Endothelial cell of umbilical vein (primary cell): ENCODE data around the gene NXT1. TPM values are rescaled to one million over a fixed set of nuclear protein-coding genes. Genes with fewer than 3 reads are reported as not detected.

Experiments used
- BruUV-seq: library from RNA; stranded (reverse); fragments of 400-500 nt; replicated peaks from 2 replicates; lab custom pipeline; 2021; lab: Mats Ljungman, UMichigan
- CTCF ChIA-PET: fragments of 300-600, 350-600 bp; sonication (Branson Sonifier 250); formaldehyde crosslinking; loops from one replicate; lab custom pipeline; 2021; ENCODE audit warnings: antibody characterized with exemption, inconsistent platforms; lab: Charles Lee
- POLR2A ChIA-PET: fragments of 300-600, 350-600 bp; sonication (Branson Sonifier 250); formaldehyde crosslinking; loops from one replicate; lab custom pipeline; 2021; ENCODE audit warnings: antibody characterized with exemption, inconsistent platforms; lab: Charles Lee
- DNase-seq: peaks from one replicate; pipeline ENCODE4 v3.0.0-alpha.2; 2011; ENCODE audit warnings: low read depth, low spot score
- FAIRE-seq: peaks from 2 replicates; lab custom pipeline; 2011; peaks lifted over from hg19 to GRCh38; lab: Jason Lieb, UNC
- H2AFZ ChIP-seq: 2 replicates; pipeline ENCODE4 v1.6.0; 2012; ENCODE audit warnings: low read depth, low read length, control low read depth, inconsistent platforms
- H3K27ac ChIP-seq: 2 replicates; pipeline ENCODE4 v1.5.1; 2011; ENCODE audit warnings: low read depth, mild to moderate bottlenecking, control low read depth, low read length, moderate library complexity; ENCODE audit not compliant: insufficient read depth
- H3K27me3 ChIP-seq, 2 experiments: 2 replicates each; pipeline versions ENCODE4 v1.6.0 to v1.6.1; 2011; ENCODE audit warnings: low read length in 2 of 2, mixed read lengths in 1 of 2; ENCODE audit not compliant: control insufficient read depth in 2 of 2, insufficient read depth in 2 of 2
- H3K36me3 ChIP-seq, 2 experiments: 2 replicates in 1 of 2; 3 replicates in 1 of 2; pipeline ENCODE4 v1.5.1; 2011; ENCODE audit warnings: low read length in 2 of 2, mild to moderate bottlenecking in 1 of 2, moderate library complexity in 1 of 2; ENCODE audit not compliant: control insufficient read depth in 2 of 2, insufficient read depth in 2 of 2; ENCODE audit errors: extremely low read depth in 1 of 2
- H3K4me1 ChIP-seq: 3 replicates; pipeline ENCODE4 v1.5.1; 2011; ENCODE audit warnings: mild to moderate bottlenecking, low read length; ENCODE audit not compliant: control insufficient read depth, insufficient read depth; ENCODE audit errors: extremely low read depth
- H3K4me2 ChIP-seq: 2 replicates; pipeline ENCODE4 v1.6.1; 2011; ENCODE audit warnings: low read length, control low read depth, mixed read lengths; ENCODE audit not compliant: insufficient read depth
- H3K4me3 ChIP-seq, 3 experiments: fragments of 200-600 bp in 1 of 3; sonication (generic), shearing (Covaris generic) in 1 of 3; replicated peaks in 1 of 3; 2 replicates each; pipeline ENCODE4 v1.5.1; 2011 to 2016; ENCODE audit warnings: control low read depth in 3 of 3, low read length in 3 of 3, mild to moderate bottlenecking in 2 of 3, inconsistent platforms in 1 of 3, low read depth in 1 of 3, moderate library complexity in 1 of 3; ENCODE audit not compliant: insufficient read depth in 1 of 3
- H3K79me2 ChIP-seq: 2 replicates; pipeline ENCODE4 v1.6.0; 2012; ENCODE audit warnings: low read length, inconsistent platforms; ENCODE audit not compliant: control insufficient read depth, insufficient read depth
- H3K9ac ChIP-seq: replicated peaks from 2 replicates; pipeline ENCODE3; 2011; ENCODE audit warnings: low read length, control low read depth; ENCODE audit not compliant: insufficient read depth; ENCODE audit errors: extremely low read depth
- H3K9me1 ChIP-seq: replicated peaks from 3 replicates; pipeline ENCODE4 v1.6.0; 2011; ENCODE audit warnings: mild to moderate bottlenecking, low read length; ENCODE audit not compliant: control insufficient read depth, insufficient read depth; ENCODE audit errors: extremely low read depth
- H3K9me3 ChIP-seq: replicated peaks from 2 replicates; pipeline ENCODE4 v1.5.1; 2012; ENCODE audit warnings: low read length, inconsistent platforms; ENCODE audit not compliant: control insufficient read depth, insufficient read depth
- H4K20me1 ChIP-seq: replicated peaks from 2 replicates; pipeline ENCODE3; 2011; ENCODE audit warnings: mild to moderate bottlenecking, low read length; ENCODE audit not compliant: control insufficient read depth, insufficient read depth; ENCODE audit errors: extremely low read depth
- EZH2 ChIP-seq: IDR thresholded peaks from 2 replicates; pipeline ENCODE4 v1.6.1; 2012; ENCODE audit warnings: borderline replicate concordance, low read depth, mild to moderate bottlenecking, moderate library complexity, low read length, inconsistent platforms; ENCODE audit not compliant: severe bottlenecking
- FOS ChIP-seq: IDR thresholded peaks from 2 replicates; pipeline ENCODE4 v1.6.1; 2011; ENCODE audit warnings: mild to moderate bottlenecking, low read length, moderate library complexity, borderline replicate concordance; ENCODE audit not compliant: insufficient read depth
- GATA2 ChIP-seq: IDR thresholded peaks from 2 replicates; pipeline ENCODE4 v1.7.0; 2011; ENCODE audit warnings: low read depth, mild to moderate bottlenecking, moderate library complexity, mixed read lengths, low read length; ENCODE audit not compliant: insufficient read length, insufficient read depth
- JUN ChIP-seq: IDR thresholded peaks from 2 replicates; pipeline ENCODE4 v1.6.1; 2011; ENCODE audit warnings: borderline replicate concordance, low read depth; ENCODE audit not compliant: insufficient read length, insufficient read depth
- MYC ChIP-seq: IDR thresholded peaks from one replicate; pipeline ENCODE4 v1.6.1; 2011; ENCODE audit warnings: mild to moderate bottlenecking, low read depth, low read length
- POLR2A ChIP-seq: IDR thresholded peaks from 2 replicates; pipeline ENCODE4 v1.6.1; 2012; ENCODE audit warnings: low read depth, mild to moderate bottlenecking, control low read depth, low read length
- POLR2AphosphoS5 ChIP-seq: IDR thresholded peaks from 2 replicates; pipeline ENCODE4 v1.6.1; 2012; ENCODE audit warnings: low read depth, mild to moderate bottlenecking, control low read depth, low read length, moderate library complexity; ENCODE audit not compliant: insufficient read depth
- dilution Hi-C: fragments of 300-500 bp; cut with MboI; formaldehyde crosslinking; loops from one replicate; pipeline ENCODE4 v1.15.0; 2019; ENCODE audit warnings: low sequenced_read_pairs; ENCODE audit not compliant: extremely low pct_ligation_motif_present
- intact Hi-C: fragments of 100-400 bp; cut with micrococcal nuclease; formaldehyde crosslinking; loops from one replicate; pipeline ENCODE4 v1.10.0; 2022
- polyA plus RNA-seq, 4 experiments: library from polyadenylated mRNA; depleted of rRNA in 3 of 4; stranded (reverse) in 3 of 4; unstranded in 1 of 4; fragments of >200 nt; gene quantifications; 2 replicates each; pipeline versions ENCODE4 v1.2.1 to v1.2.3, GENCODE V29; 2011 to 2012; ENCODE audit warnings: missing spikeins in 1 of 4
- total RNA-seq: library from RNA; stranded (reverse); gene quantifications from 2 replicates; pipeline ENCODE4 v1.2.3, GENCODE V29; 2021
- TF ChIP-seq, protein P1 (sequence below): IDR thresholded peaks from 2 replicates; pipeline ENCODE4 v1.6.1; 2011; ENCODE audit not compliant: insufficient read depth, insufficient read length
- TF ChIP-seq, protein P2 (sequence below), 2 donors: IDR thresholded peaks; 1 replicate in 1 of 2; 2 replicates in 1 of 2; pipeline ENCODE4 v1.5.1; 2011; ENCODE audit warnings: low read length in 2 of 2, mild to moderate bottlenecking in 2 of 2, moderate library complexity in 2 of 2, control low read depth in 1 of 2, inconsistent platforms in 1 of 2, low read depth in 1 of 2; ENCODE audit not compliant: insufficient read depth in 1 of 2; ENCODE audit errors: extremely low read depth in 1 of 2

Gene NXT1
- total and polyA plus RNA-seq, 2 donors (not counting 3 experiments of a cell fraction or from before 2014, with no cell fraction given) = 27.1 to 39.2 TPM

DNA sequence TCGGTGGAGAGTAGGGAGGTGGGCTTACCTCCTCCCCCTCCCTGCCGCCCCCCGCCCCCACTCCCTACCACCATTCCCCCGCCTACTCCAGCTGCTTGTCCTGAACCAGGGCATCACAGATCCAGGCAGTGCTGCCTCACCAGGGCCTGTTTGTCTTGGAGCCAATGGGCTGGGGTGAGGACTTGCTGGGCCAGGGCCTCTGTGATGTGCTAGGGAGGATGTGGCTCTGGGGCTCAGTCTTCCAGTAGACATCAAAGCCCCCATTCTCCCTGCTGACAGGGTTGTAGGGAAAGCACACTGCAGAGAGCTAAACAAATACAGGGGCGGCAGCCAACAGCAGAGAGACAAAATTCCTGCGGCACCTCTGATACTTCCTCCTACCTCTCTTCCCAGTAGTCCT is 48.2 kb upstream of the NXT1 start:
- no peak overlapping the region for H3K27ac ChIP-seq
- FAIRE-seq (no peak), DNase-seq (no peak)
- no peak overlapping the region for H2AFZ ChIP-seq
- no peaks in the 10 kb centered on the region for H4K20me1 ChIP-seq
- intact Hi-C loops (no loop called here), dilution Hi-C loops (no loop called here)
- ChIA-PET POLR2A (no interaction called here), CTCF (interaction anchor here (1.8 kb wide), 1 partner anchor 57 kb away, joined by 5 read pairs; no protein-coding TSS in a partner anchor)
- no peaks in the 10 kb centered on the region for H3K4me1 ChIP-seq
- H3K27me3 ChIP-seq = peaks cover 0 to 3% of the 10 kb centered on the region in 2 experiments
- H3K9me1 ChIP-seq = no peaks in the 10 kb centered on the region
- H3K4me2 ChIP-seq = no peak overlapping the region
- TF ChIP-seq EZH2 (no peak), GATA2 (no peak), POLR2A (no peak), POLR2AphosphoS5 (no peak)
- no peaks in the 10 kb centered on the region for H3K9me3 ChIP-seq
- no peak overlapping the region for H3K9ac ChIP-seq
- no TSS peak for BruUV-seq
- H3K79me2 ChIP-seq = no peaks in the 10 kb centered on the region
- no peaks in the 10 kb centered on the region for H3K36me3 ChIP-seq
- H3K4me3 ChIP-seq = no peak overlapping the region

DNA sequence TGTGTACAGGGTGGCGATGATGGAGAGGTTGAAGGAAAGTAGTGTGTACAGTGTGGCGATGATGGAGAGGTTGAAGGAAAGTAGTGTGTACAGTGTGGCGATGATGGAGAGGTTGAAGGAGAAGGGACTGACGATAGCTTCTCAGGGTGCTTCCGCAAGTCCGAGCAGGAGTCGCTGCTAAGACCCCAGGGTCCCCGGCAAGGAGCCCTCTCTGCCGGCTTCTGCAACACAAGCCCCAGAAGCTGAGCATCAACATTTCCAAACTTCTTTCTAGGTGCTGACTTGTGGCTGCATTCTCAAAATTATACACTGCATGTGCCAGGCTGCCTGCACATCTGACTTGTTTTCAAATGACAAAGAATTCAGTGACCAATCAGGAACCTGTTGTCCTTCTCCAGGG is 47.8 kb upstream of the NXT1 start:
- Histone ChIP-seq H2AFZ (no peak overlapping the region), H3K79me2 (no peaks in the 10 kb centered on the region), H3K9me3 (no peaks in the 10 kb centered on the region), H3K9ac (no peak overlapping the region), H3K4me1 (no peaks in the 10 kb centered on the region), H3K4me2 (no peak overlapping the region), H3K36me3 (no peaks in the 10 kb centered on the region), H3K9me1 (no peaks in the 10 kb centered on the region), H3K27ac (no peak overlapping the region), H3K4me3 (no peak overlapping the region), H3K27me3 (peaks cover 0 to 3% of the 10 kb centered on the region in 2 experiments), H4K20me1 (no peaks in the 10 kb centered on the region)
- TF ChIP-seq EZH2 (no peak), FOS (no peak), GATA2 (no peak), MYC (no peak), POLR2A (no peak), POLR2AphosphoS5 (no peak), JUN (no peak)
- TF ChIP-seq, protein P1, sequence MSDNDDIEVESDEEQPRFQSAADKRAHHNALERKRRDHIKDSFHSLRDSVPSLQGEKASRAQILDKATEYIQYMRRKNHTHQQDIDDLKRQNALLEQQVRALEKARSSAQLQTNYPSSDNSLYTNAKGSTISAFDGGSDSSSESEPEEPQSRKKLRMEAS = no peak
- TF ChIP-seq, protein P2, sequence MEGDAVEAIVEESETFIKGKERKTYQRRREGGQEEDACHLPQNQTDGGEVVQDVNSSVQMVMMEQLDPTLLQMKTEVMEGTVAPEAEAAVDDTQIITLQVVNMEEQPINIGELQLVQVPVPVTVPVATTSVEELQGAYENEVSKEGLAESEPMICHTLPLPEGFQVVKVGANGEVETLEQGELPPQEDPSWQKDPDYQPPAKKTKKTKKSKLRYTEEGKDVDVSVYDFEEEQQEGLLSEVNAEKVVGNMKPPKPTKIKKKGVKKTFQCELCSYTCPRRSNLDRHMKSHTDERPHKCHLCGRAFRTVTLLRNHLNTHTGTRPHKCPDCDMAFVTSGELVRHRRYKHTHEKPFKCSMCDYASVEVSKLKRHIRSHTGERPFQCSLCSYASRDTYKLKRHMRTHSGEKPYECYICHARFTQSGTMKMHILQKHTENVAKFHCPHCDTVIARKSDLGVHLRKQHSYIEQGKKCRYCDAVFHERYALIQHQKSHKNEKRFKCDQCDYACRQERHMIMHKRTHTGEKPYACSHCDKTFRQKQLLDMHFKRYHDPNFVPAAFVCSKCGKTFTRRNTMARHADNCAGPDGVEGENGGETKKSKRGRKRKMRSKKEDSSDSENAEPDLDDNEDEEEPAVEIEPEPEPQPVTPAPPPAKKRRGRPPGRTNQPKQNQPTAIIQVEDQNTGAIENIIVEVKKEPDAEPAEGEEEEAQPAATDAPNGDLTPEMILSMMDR (IDR thresholded peaks at IDR 0.05; ENCODE audit: extremely low read depth in 1 of 2, insufficient read depth in 1 of 2, low read depth in 1 of 2, low read length in 2 of 2) = no peak
- BruUV-seq = no TSS peak
- FAIRE-seq (no peak), DNase-seq (no peak)
- ChIA-PET CTCF (interaction anchor here (0.7 to 1.8 kb wide), 2 partner anchors 57 to 66 kb away, joined by 3 to 5 read pairs; no protein-coding TSS in a partner anchor), POLR2A (no interaction called here)
- dilution Hi-C loops (no loop called here), intact Hi-C loops (no loop called here)
